Stimulated activated CD8-positive, alpha-beta memory T cell treated with anti-CD3 and anti-CD28 coated beads, Interleukin-2, amount 100 ng/mL, for 48 hours (primary cell): Measurements from ENCODE around the gene PTPRN2.

ENCODE experiments used
- DNase-seq, 2 donors: peaks; one replicate each; pipeline ENCODE4 v3.0.0-alpha.2; 2020; ENCODE audit warnings: low read depth in 2 of 2

The PTPRN2 gene

GRCh38 chr7:157719705-157720655 is 867.6 kb downstream of the PTPRN2 start:
- DNase-seq: no peak

GRCh38 chr7:157719008-157719682 is 868.5 kb downstream of the PTPRN2 start:
- DNase-seq: no peak

GRCh38 chr7:157718303-157719007 is 869.2 kb downstream of the PTPRN2 start:
- no peak for DNase-seq

GRCh38 chr7:157717211-157718174 is 870.1 kb downstream of the PTPRN2 start:
- no peak for DNase-seq

- no peak for DNase-seq
Measured at GRCh38 chr7:157715938-157716280, 871.7 kb downstream of the PTPRN2 start.

- no peak for DNase-seq
Measured at GRCh38 chr7:157715071-157715937, 872.3 kb downstream of the PTPRN2 start.

GRCh38 chr7:157714166-157715070 is 873.2 kb downstream of the PTPRN2 start:
- DNase-seq: no peak

- DNase-seq: no peak
Measured at GRCh38 chr7:157713591-157713990, 874.0 kb downstream of the PTPRN2 start.

- DNase-seq: no peak
Measured at GRCh38 chr7:157712666-157713235, 874.9 kb downstream of the PTPRN2 start.

GRCh38 chr7:157711353-157711888 is 876.2 kb downstream of the PTPRN2 start:
- DNase-seq: no peak

- no peak for DNase-seq
Measured at GRCh38 chr7:157710396-157710795, 877.2 kb downstream of the PTPRN2 start.

GRCh38 chr7:157709531-157710251 is 877.9 kb downstream of the PTPRN2 start:
- DNase-seq: no peak

GRCh38 chr7:157708919-157709295 is 878.7 kb downstream of the PTPRN2 start:
- DNase-seq: no peak

- no peak for DNase-seq
Measured at GRCh38 chr7:157707983-157708918, 879.4 kb downstream of the PTPRN2 start.

GRCh38 chr7:157704365-157704764 is 883.3 kb downstream of the PTPRN2 start:
- DNase-seq: no peak

- no peak for DNase-seq
Measured at GRCh38 chr7:157703534-157704195, 884.0 kb downstream of the PTPRN2 start.
